Gastroesophageal sphincter (tissue), 4 donors: Measurements from ENCODE around the gene ZNF346. TPM values are rescaled to one million over a fixed set of nuclear protein-coding genes. Genes with fewer than 3 reads are reported as not detected.

ENCODE experiments used
- ATAC-seq: fragments of 150-250 bp; one replicate; pipeline ENCODE4 v1.9.1; 2016; ENCODE audit warnings: mild to moderate bottlenecking, moderate library complexity
- H3K27ac ChIP-seq, 4 donors: fragments of 200-600 bp; sonication (generic) in 3 of 4; 1 replicate in 3 of 4; 2 replicates in 1 of 4; pipeline ENCODE4 v1.5.1; 2016 to 2019
- H3K27me3 ChIP-seq: fragments of 200-600 bp; sonication (generic); one replicate; pipeline ENCODE4 v1.5.1; 2019
- H3K36me3 ChIP-seq, 2 donors: fragments of 200-600 bp; sonication (generic); one replicate each; pipeline ENCODE4 v1.5.1; 2019; ENCODE audit warnings: control low read depth in 1 of 2
- H3K4me1 ChIP-seq, 3 donors: fragments of 200-600 bp; sonication (generic); 1 replicate in 2 of 3; 2 replicates in 1 of 3; pipeline ENCODE4 v1.5.1; 2016 to 2019; ENCODE audit warnings: control low read depth in 2 of 3
- H3K4me3 ChIP-seq, 2 donors: fragments of 200-600 bp; sonication (generic); one replicate each; pipeline ENCODE4 v1.5.1; 2019; ENCODE audit warnings: mild to moderate bottlenecking in 1 of 2, moderate library complexity in 1 of 2
- H3K9me3 ChIP-seq, 3 donors: fragments of 200-600 bp; sonication (generic); one replicate each; pipeline ENCODE4 v1.5.1; 2017 to 2019; ENCODE audit warnings: control low read depth in 2 of 3
- EP300 ChIP-seq: sonication (generic); formaldehyde crosslinking; IDR thresholded peaks from one replicate; pipeline ENCODE4 v1.6.1; 2017; ENCODE audit warnings: antibody characterized with exemption, mild to moderate bottlenecking
- POLR2A ChIP-seq, 2 donors: fragments of 450-650 bp; IDR thresholded peaks; one replicate each; pipeline ENCODE4 v1.6.1; 2017; ENCODE audit warnings: antibody characterized with exemption in 2 of 2, mild to moderate bottlenecking in 2 of 2, moderate library complexity in 1 of 2
- POLR2AphosphoS5 ChIP-seq: sonication (generic); formaldehyde crosslinking; IDR thresholded peaks from one replicate; pipeline ENCODE4 v1.6.1; 2017; ENCODE audit warnings: antibody characterized with exemption
- WGBS, 2 donors: methylation state at CpG; one replicate each; pipeline ENCODE4 v1.1.5; 2018; ENCODE audit warnings: low coverage in 1 of 2; 5-methylcytosine and 5-hydroxymethylcytosine counted together
- total RNA-seq, 4 donors: library from RNA; depleted of rRNA; stranded (reverse); fragments of >200 nt; gene quantifications; one replicate each; pipeline ENCODE4 v1.1.0, GENCODE V29; 2016
- TF ChIP-seq, protein P1 (sequence below), 4 experiments: fragments of 200-600 bp in 2 of 4; fragments of 450-650 bp in 2 of 4; sonication (generic) in 1 of 4; IDR thresholded peaks; one replicate each; pipeline ENCODE4 v1.5.1; 2017 to 2019; ENCODE audit warnings: antibody characterized with exemption in 4 of 4, mild to moderate bottlenecking in 2 of 4, moderate library complexity in 2 of 4

Gene ZNF346
- total RNA-seq, 4 donors from 2014 or later = 12.9 to 16.9 (median 14.2) TPM

DNA sequence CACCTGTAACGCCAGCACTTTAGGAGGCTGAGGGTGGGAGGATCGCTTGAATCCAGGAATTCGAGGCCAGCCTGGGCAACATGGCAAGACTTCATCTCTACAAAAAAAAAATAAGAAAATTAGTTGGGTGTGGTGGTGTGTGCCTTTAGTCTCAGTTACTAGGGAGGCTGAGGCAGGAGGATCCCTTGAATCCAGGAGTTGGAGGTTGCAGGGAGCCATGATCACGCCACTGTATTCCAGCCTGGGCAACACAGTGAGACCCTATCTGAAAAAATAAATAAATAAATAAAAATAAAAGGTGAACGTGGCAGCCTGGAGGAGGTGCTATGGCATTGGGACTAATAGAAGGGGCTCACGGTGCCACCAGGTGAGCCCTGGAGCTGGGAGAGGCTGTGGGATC, 71.3 kb downstream of the ZNF346 start:
- no peak for ATAC-seq
- H3K4me1 ChIP-seq = peaks cover 0 to 47% (median 12%) of the 10 kb centered on the region in 3 donors
- peak overlapping the region in 1 of 4 donors; percentile 53 for H3K27ac ChIP-seq
- H3K9me3 ChIP-seq = no peaks in the 10 kb centered on the region
- no peaks in the 10 kb centered on the region for H3K36me3 ChIP-seq
- no peak overlapping the region for H3K4me3 ChIP-seq
- no peak for TF ChIP-seq POLR2A (IDR thresholded peaks at IDR 0.05)
- no peak for TF ChIP-seq EP300
- TF ChIP-seq, protein P1, sequence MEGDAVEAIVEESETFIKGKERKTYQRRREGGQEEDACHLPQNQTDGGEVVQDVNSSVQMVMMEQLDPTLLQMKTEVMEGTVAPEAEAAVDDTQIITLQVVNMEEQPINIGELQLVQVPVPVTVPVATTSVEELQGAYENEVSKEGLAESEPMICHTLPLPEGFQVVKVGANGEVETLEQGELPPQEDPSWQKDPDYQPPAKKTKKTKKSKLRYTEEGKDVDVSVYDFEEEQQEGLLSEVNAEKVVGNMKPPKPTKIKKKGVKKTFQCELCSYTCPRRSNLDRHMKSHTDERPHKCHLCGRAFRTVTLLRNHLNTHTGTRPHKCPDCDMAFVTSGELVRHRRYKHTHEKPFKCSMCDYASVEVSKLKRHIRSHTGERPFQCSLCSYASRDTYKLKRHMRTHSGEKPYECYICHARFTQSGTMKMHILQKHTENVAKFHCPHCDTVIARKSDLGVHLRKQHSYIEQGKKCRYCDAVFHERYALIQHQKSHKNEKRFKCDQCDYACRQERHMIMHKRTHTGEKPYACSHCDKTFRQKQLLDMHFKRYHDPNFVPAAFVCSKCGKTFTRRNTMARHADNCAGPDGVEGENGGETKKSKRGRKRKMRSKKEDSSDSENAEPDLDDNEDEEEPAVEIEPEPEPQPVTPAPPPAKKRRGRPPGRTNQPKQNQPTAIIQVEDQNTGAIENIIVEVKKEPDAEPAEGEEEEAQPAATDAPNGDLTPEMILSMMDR (IDR thresholded peaks at IDR 0.05) = no peak
- TF ChIP-seq POLR2AphosphoS5 = no peak
- WGBS, 2 donors = 70 to 80% methylated on average over 1 to 3 of the region's 6 CpGs
- H3K27me3 ChIP-seq = peaks cover 35% of the 10 kb centered on the region

- Histone ChIP-seq H3K4me1 (peaks cover 0 to 42% (median 12%) of the 10 kb centered on the region in 3 donors), H3K9me3 (no peaks in the 10 kb centered on the region), H3K36me3 (no peaks in the 10 kb centered on the region), H3K27me3 (peaks cover 28% of the 10 kb centered on the region), H3K27ac (peak overlapping the region in 3 of 4 donors; percentile 34 to 53 (median 51)), H3K4me3 (no peak overlapping the region)
- 43 to 83% methylated on average over 1 to 6 of the region's 12 CpGs for WGBS, 2 donors
- TF ChIP-seq POLR2AphosphoS5 (peak; percentile 94), EP300 (no peak)
- ATAC-seq = peak; percentile 85
These were observed 72.0 kb downstream of the ZNF346 start for GRCh38 chr5:177094224-177095087.

GRCh38 chr5:177095088-177095669, 72.7 kb downstream of the ZNF346 start:
- H3K4me3 ChIP-seq = no peak overlapping the region
- WGBS, 2 donors = no CpG with 5 or more reads among the region's 28 CpGs
- no peak for ATAC-seq
- H3K4me1 ChIP-seq = peaks cover 0 to 35% (median 12%) of the 10 kb centered on the region in 3 donors
- TF ChIP-seq, protein P1 (IDR thresholded peaks at IDR 0.05) = no peak
- TF ChIP-seq POLR2A (IDR thresholded peaks at IDR 0.05) (no peak), EP300 (no peak), POLR2AphosphoS5 (no peak)
- no peaks in the 10 kb centered on the region for H3K9me3 ChIP-seq
- H3K36me3 ChIP-seq = no peaks in the 10 kb centered on the region
- peaks cover 21% of the 10 kb centered on the region for H3K27me3 ChIP-seq
- peak overlapping the region in 2 of 4 donors; percentile 34 to 47 for H3K27ac ChIP-seq

- WGBS, 2 donors = 79 to 100% methylated on average over 2 to 4 of the region's 29 CpGs
- no peak for TF ChIP-seq POLR2AphosphoS5
- no peak for TF ChIP-seq POLR2A (IDR thresholded peaks at IDR 0.05)
- TF ChIP-seq, protein P1 (IDR thresholded peaks at IDR 0.05) = no peak
- TF ChIP-seq EP300 = no peak
- Histone ChIP-seq H3K36me3 (no peaks in the 10 kb centered on the region), H3K4me1 (peaks cover 0 to 32% (median 12%) of the 10 kb centered on the region in 3 donors), H3K9me3 (no peaks in the 10 kb centered on the region), H3K27ac (no peak overlapping the region), H3K4me3 (no peak overlapping the region), H3K27me3 (peaks cover 16% of the 10 kb centered on the region)
- ATAC-seq = no peak
These were observed 73.9 kb downstream of the ZNF346 start for GRCh38 chr5:177096162-177097015.
